Fibroblast of upper back skin (primary cell): ENCODE results near the gene DCDC1.
"Not testable (repeated sequence)": the region's sequence is repeated elsewhere in the genome, so short reads cannot be mapped to it uniquely, and the experiment has no call there.

ENCODE experiments used
- DNase-seq: peaks from one replicate; pipeline ENCODE4 v3.0.0-alpha.2; 2013

Gene DCDC1

GRCh38 chr11:31327417-31327816, 42.1 kb downstream of the DCDC1 start:
- DNase-seq, result no peak

- no peak for DNase-seq
Observed at GRCh38 chr11:31326470-31327148, 42.9 kb downstream of the DCDC1 start.

GRCh38 chr11:31325160-31325559, 44.4 kb downstream of the DCDC1 start:
- DNase-seq, result peak; percentile 59

GRCh38 chr11:31323145-31323544, 46.4 kb downstream of the DCDC1 start:
- no peak for DNase-seq

- DNase-seq, result not testable (repeated sequence)
Observed at GRCh38 chr11:31321494-31321893, 48.0 kb downstream of the DCDC1 start.

- DNase-seq, result no peak
Observed at GRCh38 chr11:31303644-31304180, 65.8 kb downstream of the DCDC1 start.

GRCh38 chr11:31301549-31302510, 67.7 kb downstream of the DCDC1 start:
- DNase-seq, result no peak

- no peak for DNase-seq
Observed at GRCh38 chr11:31295308-31295707, 74.2 kb downstream of the DCDC1 start.

GRCh38 chr11:31273527-31273926, 96.0 kb downstream of the DCDC1 start:
- not testable (repeated sequence) for DNase-seq

GRCh38 chr11:31267720-31268119, 101.8 kb downstream of the DCDC1 start:
- DNase-seq, result no peak

GRCh38 chr11:31264834-31265233, 104.7 kb downstream of the DCDC1 start:
- no peak for DNase-seq

GRCh38 chr11:31262761-31263160, 106.8 kb downstream of the DCDC1 start:
- DNase-seq, result peak; percentile 61

- no peak for DNase-seq
Observed at GRCh38 chr11:31259797-31260196, 109.7 kb downstream of the DCDC1 start.

- DNase-seq, result no peak
Observed at GRCh38 chr11:31254415-31254814, 115.1 kb downstream of the DCDC1 start.

- DNase-seq, result no peak
Observed at GRCh38 chr11:31248768-31249167, 120.8 kb downstream of the DCDC1 start.

- no peak for DNase-seq
Observed at GRCh38 chr11:31247321-31247720, 122.2 kb downstream of the DCDC1 start.

GRCh38 chr11:31246451-31247165, 122.9 kb downstream of the DCDC1 start:
- DNase-seq, result peak; percentile 39

GRCh38 chr11:31243706-31244105, 125.8 kb downstream of the DCDC1 start:
- DNase-seq, result no peak

GRCh38 chr11:31240340-31240904, 129.1 kb downstream of the DCDC1 start:
- peak; percentile 37 for DNase-seq

- peak; percentile 20 for DNase-seq
Observed at GRCh38 chr11:31237819-31238760, 131.4 kb downstream of the DCDC1 start.

GRCh38 chr11:31236143-31236542, 133.4 kb downstream of the DCDC1 start:
- peak; percentile 24 for DNase-seq
